RWPE1 (cell line): Measurements from ENCODE around the gene PIK3R1.

Source experiments
- CTCF ChIA-PET: fragments of 350-600 bp; sonication (Branson Sonifier 250); formaldehyde crosslinking; extraction: SDS; loops from one replicate; lab custom pipeline; 2021; lab: Yijun Ruan, JAX
- POLR2A ChIA-PET: fragments of 400-600 bp; formaldehyde crosslinking; extraction: SDS; loops from one replicate; lab custom pipeline; 2020; ENCODE audit warnings: antibody characterized with exemption; ENCODE audit not compliant: low non-redundant PET; lab: Yijun Ruan, JAX
- DNase-seq: peaks from one replicate; pipeline ENCODE4 v3.0.0; 2012; ENCODE audit warnings: low spot score
- H3K27ac ChIP-seq: fragments of 450-650 bp; 2 replicates; pipeline ENCODE4 v1.5.1; 2017
- CTCF ChIP-seq: fragments of 450-650 bp; conservative IDR thresholded peaks from 2 replicates; pipeline ENCODE4 v1.5.1; 2017; ENCODE audit warnings: low read depth, mild to moderate bottlenecking

The PIK3R1 gene

GRCh38 chr5:68339921-68340321 lies 124.4 kb downstream of the PIK3R1 start:
- POLR2A ChIA-PET, result no interaction called here

GRCh38 chr5:68341006-68341405 lies 125.5 kb downstream of the PIK3R1 start:
- POLR2A ChIA-PET, result no interaction called here
- H3K27ac ChIP-seq, result no peak overlapping the region

More at GRCh38 chr5:68339921-68340321, 124.4 kb downstream of the PIK3R1 start:
- DNase-seq, result no peak
- TF ChIP-seq CTCF, result no peak
- no peak overlapping the region for H3K27ac ChIP-seq
- CTCF ChIA-PET, result no interaction called here

GRCh38 chr5:68342693-68343092 lies 127.1 kb downstream of the PIK3R1 start:
- TF ChIP-seq CTCF, result no peak
- CTCF ChIA-PET, result interaction anchor here (1.5 kb wide), 1 partner anchor 12 kb away, joined by 5 read pairs; no protein-coding TSS in a partner anchor
- H3K27ac ChIP-seq, result peak overlapping the region; percentile 90
- no peak for DNase-seq
- POLR2A ChIA-PET, result no interaction called here

More at GRCh38 chr5:68341006-68341405, 125.5 kb downstream of the PIK3R1 start:
- DNase-seq, result no peak
- CTCF ChIA-PET, result no interaction called here
- TF ChIP-seq CTCF, result no peak

GRCh38 chr5:68343421-68343826 lies 127.9 kb downstream of the PIK3R1 start:
- POLR2A ChIA-PET, result interaction anchor here (0.7 kb wide), 1 partner anchor 26 kb away, joined by 4 read pairs; no protein-coding TSS in a partner anchor

GRCh38 chr5:68344447-68345111 lies 129.0 kb downstream of the PIK3R1 start:
- POLR2A ChIA-PET, result no interaction called here
- no peak for TF ChIP-seq CTCF
- DNase-seq, result peak; percentile 83
- H3K27ac ChIP-seq, result peak overlapping the region; percentile 45
- CTCF ChIA-PET, result no interaction called here

More at GRCh38 chr5:68343421-68343826, 127.9 kb downstream of the PIK3R1 start:
- CTCF ChIA-PET, result interaction anchor here (1.5 kb wide), 1 partner anchor 11 kb away, joined by 5 read pairs; no protein-coding TSS in a partner anchor
- TF ChIP-seq CTCF, result no peak
- H3K27ac ChIP-seq, result peak overlapping the region; percentile 90
- DNase-seq, result peak; percentile 96

GRCh38 chr5:68345171-68345570 lies 129.6 kb downstream of the PIK3R1 start:
- DNase-seq, result no peak
- TF ChIP-seq CTCF, result no peak
- H3K27ac ChIP-seq, result no peak overlapping the region
- ChIA-PET CTCF (no interaction called here), POLR2A (no interaction called here)
